NCI-H2196 (cell line): Measurements from ENCODE around the gene SARS1.
"Not testable (repeated sequence)": the region's sequence is repeated elsewhere in the genome, so short reads cannot be mapped to it uniquely, and the experiment has no call there.

Experiments
- DNase-seq: peaks from one replicate; lab custom pipeline; 2025; ENCODE audit not compliant: unreplicated experiment; lab: John Stamatoyannopoulos, UW

The SARS1 gene

DNA sequence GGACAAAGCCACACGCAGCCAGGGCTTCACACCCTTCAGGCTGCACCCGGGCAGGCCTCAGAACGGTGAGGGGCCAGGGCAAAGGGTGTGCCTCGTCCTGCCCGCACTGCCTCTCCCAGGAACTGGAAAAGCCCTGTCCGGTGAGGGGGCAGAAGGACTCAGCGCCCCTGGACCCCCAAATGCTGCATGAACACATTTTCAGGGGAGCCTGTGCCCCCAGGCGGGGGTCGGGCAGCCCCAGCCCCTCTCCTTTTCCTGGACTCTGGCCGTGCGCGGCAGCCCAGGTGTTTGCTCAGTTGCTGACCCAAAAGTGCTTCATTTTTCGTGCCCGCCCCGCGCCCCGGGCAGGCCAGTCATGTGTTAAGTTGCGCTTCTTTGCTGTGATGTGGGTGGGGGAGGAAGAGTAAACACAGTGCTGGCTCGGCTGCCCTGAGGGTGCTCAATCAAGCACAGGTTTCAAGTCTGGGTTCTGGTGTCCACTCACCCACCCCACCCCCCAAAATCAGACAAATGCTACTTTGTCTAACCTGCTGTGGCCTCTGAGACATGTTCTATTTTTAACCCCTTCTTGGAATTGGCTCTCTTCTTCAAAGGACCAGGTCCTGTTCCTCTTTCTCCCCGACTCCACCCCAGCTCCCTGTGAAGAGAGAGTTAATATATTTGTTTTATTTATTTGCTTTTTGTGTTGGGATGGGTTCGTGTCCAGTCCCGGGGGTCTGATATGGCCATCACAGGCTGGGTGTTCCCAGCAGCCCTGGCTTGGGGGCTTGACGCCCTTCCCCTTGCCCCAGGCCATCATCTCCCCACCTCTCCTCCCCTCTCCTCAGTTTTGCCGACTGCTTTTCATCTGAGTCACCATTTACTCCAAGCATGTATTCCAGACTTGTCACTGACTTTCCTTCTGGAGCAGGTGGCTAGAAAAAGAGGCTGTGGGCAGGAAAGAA is 61.1 kb downstream of the SARS1 start:
- peak; percentile 60 for DNase-seq

DNA sequence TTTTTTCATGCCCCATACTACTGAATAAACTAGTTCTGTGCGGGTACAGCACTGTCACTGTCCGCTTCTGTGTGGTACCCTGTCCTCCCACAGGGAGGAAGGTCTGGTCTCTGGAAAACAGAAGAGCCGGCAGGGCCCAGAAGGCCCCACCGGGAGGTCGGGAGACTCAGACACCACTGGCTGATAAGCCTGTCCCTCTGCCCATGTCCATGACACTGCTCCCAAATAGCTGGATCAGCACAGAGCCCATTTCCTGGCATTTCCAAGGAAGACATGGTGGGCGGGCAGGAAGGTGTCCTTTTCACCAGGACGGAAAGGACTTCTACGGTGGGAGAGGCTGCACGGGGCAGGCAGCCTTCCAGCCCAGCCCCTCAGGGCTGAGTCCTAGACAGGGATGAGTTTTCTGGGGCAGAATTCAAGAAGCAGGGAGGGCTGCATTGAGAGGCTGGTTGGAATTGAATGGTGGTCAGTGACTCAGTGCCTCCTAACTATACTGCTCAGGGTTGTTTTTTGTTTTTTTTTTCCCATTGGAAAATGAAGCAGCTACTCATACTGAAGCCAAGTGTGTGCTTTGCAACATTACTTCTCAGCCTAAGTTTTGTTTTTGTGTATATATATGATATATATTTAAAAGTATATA is 62.1 kb downstream of the SARS1 start:
- no peak for DNase-seq

DNA sequence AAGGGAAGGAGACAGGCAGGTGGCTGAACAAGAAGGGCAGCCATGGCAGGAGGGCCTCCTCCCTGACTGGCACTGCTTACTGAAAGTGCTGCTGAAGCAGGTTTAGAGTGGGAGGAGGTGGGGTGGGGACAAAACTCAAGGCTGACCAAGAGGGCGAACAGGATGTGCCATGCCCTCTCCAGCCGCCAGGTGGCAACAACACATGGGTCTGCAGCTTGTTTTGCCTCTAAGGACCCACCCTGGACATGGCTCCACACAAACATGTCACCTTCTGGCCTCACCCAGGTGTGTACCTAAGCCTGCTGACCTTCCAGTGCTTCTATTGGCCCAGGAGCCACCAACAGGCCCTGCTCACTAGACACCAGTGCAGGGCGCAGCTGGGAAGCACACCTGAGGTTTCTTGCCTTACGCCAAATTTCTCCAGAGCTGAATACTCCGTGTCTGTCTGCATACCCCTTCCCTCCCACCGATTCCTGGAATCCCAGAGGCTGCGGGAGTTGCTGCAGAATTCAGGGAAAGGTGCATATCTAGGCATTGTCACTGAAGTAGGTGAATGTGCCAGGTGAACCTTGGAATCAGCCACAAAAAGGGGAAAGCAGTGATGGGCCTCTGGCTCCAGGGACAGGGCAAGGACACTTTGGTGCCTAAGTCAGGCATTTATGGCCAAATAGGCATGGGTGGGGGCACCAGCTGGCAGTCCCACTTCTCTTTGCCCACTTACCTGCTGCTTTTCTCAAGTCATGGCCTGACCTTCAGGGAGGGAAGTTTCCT is 63.9 kb downstream of the SARS1 start:
- DNase-seq, result peak; percentile 83

DNA sequence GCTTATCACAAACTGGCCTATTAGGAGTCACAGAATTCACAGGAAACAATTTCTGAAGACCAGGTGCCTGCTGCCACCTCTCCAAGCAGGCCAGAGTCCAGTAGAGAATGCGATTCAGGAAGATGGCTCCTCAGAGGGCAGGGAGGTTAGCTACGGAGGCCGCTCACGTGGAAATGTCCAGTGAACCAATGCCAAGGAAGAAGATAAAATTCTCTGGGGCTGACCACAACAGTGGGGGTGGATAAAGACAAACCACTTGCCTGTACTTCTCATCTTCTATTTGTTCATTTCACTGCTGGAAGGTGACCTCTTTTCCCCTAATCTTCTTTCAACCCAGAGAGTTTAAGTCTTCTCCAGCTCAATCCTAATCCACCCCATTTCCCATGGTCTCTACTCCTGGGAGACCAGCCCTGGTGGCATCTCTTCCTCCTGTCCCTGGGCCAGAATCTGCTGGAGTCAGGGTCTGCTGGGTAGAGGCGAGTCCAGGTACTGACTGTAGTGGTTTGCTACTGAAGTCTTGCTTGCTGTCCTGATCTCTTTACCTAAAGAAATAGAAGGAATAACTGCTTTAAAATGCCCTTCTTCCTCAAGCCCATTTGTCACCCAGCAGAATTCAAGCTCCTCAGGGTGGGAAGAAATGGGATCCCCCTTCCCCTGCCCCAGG is 66.0 kb downstream of the SARS1 start:
- no peak for DNase-seq

DNA sequence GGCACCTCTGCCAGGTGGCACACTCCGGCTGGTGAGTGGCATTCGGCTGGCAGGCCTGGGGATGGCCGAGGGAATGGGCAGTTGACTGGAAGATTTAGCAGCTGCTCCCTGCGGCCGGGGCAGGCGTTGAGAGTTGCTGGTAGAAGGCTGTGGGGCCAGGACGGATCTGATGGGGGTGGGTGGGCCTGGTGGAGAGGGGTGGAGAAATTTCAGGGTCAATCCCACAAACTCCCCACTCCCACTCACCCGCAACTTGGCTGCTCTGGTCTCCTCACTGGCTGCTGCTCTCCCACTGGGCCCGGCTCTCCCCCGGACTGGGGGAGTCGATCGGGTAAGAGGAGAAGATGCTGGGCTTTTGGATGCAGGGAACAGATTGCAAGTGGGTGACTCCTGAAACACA is 67.1 kb downstream of the SARS1 start:
- DNase-seq, result no peak

DNA sequence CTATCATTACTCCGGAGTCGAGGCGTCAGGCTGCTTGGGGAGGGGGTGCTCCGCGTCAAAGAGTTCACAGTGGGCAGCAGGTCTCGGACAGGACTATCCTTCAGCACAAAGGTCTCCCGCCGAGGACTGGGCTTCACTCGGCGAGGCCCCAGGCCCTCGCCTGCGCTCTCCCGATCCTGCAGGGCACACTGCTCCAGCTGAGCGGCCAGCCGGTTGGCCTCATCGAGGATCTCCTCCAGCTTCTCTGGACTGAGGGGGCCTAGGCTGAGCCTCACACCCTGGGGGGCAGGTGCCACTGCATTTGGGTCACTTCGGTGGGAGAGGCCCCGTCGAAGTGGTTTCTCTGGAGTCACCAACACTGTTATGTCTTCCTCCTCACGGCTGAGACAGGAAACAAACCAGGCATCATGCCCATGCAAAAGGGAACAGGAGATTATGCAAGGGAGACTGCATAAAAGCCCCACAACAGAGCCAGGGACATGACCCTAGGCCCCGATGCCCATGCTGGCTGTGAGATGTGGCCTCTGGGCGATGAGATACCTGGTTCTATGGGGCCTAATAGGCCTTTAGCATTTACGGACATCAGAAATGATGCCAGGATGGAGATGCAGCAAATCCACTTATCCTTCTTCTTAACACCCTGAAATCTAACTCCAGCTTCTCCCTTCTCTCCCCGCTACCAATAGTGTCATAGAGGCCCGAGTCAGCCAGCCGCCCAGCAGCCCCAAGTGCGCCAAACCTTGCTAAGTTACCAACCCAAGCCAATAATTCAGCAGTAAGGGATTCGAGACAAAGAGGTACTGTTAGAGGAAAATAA is 68.2 kb downstream of the SARS1 start:
- DNase-seq, result no peak

DNA sequence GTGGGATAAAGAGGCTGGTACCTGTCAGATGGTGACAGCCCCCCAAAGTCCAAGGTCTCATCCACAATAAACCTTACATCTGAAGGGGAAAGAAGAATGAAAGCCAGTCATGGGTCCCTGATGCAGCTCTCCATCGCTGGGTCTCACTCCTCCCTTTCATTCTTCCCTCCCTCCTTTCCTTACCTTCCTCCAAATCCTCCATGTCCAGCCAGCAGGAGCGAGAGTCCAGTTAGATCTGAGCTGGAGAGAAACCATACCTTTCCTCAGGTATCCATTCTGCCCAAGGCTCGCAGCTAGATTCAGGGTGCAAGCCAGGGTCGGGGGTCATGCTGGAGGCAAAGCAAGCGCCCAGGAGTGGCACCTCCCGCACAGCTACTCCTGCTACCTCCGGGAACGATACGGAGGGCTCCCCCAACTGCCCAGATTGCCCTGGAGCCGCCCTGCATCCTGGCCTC is 68.8 kb downstream of the SARS1 start:
- DNase-seq, result no peak

DNA sequence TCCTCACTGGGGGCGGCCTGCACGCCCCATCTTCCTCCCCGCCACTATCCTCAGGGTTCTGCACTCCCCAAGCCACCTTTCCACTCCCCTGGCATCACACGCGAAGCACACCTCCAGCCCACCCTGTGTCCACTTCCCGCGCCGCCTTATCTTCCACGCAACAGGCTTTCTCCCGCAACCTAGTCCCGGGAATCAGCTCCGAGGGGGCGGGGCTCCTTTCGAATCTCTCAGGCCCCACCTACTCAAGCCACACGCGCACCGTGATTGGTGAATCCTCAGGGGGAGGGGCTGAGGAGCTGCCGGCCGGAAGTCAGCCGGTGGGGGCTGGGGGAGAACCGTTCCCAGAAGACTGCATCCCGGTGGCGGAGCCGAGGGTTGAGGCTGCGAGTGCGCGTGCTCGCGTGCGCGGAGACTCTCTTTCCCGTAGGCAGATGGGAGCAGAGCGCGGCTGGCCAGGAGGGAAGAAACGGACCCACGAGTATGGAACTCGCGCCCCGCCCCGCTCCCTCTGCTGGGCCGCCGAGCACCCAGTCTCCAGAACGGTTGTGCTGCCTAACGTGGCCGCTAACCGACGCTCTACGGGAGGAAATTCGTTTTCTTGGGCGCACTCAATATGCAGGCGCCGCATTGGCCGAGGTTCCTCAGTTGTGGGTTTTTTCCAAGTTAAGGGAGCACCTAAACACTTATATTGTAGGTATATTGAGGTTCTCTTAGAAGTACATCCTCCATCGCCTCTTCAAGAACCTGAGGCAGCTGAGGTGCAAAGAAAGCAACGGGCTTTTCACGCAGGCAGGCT is 69.4 kb downstream of the SARS1 start, which contains the start of gene PSRC1:
Gene PSRC1 (minus strand): TSS at position 194 of the 796 bp plus-strand sequence.
- DNase-seq, result peak; percentile 97

DNA sequence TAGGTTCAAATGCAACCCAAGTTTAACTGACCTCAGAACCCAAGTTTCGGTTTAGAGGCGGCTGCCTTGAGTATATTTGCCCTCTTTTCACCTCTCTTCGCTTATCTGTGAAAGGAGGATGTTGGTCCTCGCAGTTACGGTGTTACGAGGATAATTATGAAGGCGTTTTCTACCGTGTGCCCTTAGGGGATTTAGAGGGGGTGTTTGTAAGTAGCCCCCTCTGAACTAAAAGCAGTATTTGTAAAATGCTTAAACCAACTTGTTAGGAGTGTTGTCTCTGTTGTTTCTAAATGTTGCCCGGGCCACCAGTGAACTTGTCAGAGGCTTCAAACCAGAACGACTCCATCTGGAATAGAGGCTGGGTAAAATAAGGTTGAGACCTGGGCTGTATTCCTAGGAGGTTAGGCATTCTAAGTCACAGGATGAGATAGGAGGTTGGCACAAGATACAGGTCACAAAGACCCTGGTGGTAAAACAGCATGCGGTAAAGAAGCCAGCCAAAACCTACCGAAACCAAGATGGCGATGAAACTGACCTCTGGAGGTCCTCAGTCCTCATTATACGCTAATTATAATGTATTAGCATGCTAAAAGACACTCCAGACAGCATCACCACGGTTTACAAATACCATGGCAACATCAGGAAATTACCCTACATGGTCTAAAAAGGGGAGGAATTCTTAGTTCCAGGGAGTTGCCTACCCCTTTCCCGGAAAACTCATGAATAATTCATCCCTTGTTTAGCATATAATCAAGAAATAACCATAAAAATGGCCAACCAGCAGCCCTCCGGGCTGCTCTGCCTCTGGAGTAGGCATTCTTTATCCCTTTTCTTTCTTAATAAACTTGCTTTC is 70.3 kb downstream of the SARS1 start:
- no peak for DNase-seq

DNA sequence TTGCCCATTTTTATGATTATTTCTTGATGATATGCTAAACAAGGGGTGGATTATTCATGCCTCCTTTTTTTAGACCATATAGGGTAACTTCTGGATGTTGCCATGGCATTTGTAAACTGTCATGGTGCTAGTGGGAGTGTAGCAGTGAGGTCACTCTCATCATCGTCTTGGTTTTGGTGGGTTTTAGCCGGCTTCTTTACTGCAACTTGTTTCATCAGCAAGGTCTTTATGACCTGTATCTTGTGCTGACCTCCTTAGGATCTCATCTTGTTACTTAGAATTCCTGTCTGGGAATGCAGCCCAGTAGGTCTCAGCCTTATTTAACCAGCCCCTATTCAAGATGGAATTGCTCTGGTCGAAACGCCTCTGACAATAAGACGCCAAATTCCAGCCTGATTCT is 73.0 kb downstream of the SARS1 start:
- not testable (repeated sequence) for DNase-seq
